Motor neuron (in vitro differentiated cells): ENCODE data around the gene KCNA3. TPM values are rescaled to one million over a fixed set of nuclear protein-coding genes. Genes with fewer than 3 reads are reported as not detected.

ENCODE experiments used
- ATAC-seq, 8 experiments: fragments of 200-7000 bp; cut with Tn5 transposase; replicated peaks in 6 of 8; 2 replicates each; pipeline ENCODE4 v1.8.0; 2021; ENCODE audit warnings: mild to moderate bottlenecking in 8 of 8, moderate library complexity in 8 of 8
- H3K27ac ChIP-seq, 2 donors: fragments of 250-450 bp; sonication (Bioruptor Pico); 2 replicates each; pipeline ENCODE4 v1.9.0; 2021; ENCODE audit warnings: antibody characterized with exemption in 2 of 2, mild to moderate bottlenecking in 2 of 2, moderate library complexity in 1 of 2
- H3K4me1 ChIP-seq, 2 donors: fragments of 250-450 bp; sonication (Bioruptor Pico); replicated peaks in 1 of 2; 2 replicates each; pipeline ENCODE4 v1.6.1; 2021; ENCODE audit warnings: antibody characterized with exemption in 2 of 2, mild to moderate bottlenecking in 2 of 2, moderate library complexity in 1 of 2
- H3K4me3 ChIP-seq, 5 donors: fragments of 250-450 bp; sonication (Bioruptor Pico); 2 replicates each; pipeline ENCODE4 v1.9.0; 2021; ENCODE audit warnings: antibody characterized with exemption in 5 of 5, mild to moderate bottlenecking in 5 of 5, moderate library complexity in 4 of 5
- WGBS, 10 experiments: fragments of 450-650 bp; shearing (Covaris generic); methylation state at CpG; one replicate each; pipeline ENCODE4 v1.0.0; 2022; 5-methylcytosine and 5-hydroxymethylcytosine counted together
- in situ Hi-C, 9 experiments: fragments of 400-800 bp; cut with MboI; loops; one replicate each; pipeline ENCODE4 v1.15.0; 2021; ENCODE audit warnings: low sequenced_read_pairs in 9 of 9, low pct_unique_long_range_greater_than_20kb in 2 of 9; ENCODE audit not compliant: unreplicated experiment in 9 of 9
- total RNA-seq, 8 experiments: library from RNA; unstranded; fragments of 300-600 nt; gene quantifications; 2 replicates each; pipeline versions ENCODE4 v1.2.3 to v1.2.4, GENCODE V29; 2022

KCNA3 gene
- 1 to 10 TPM in 5 of 8 experiments, under 1 TPM in 1, not detected in 2; 0.10 to 4.3 (median 3.8) TPM for total RNA-seq

GRCh38 chr1:110674337-110675059, at the start of gene KCNA3:
KCNA3 (minus strand) TSS chr1:110674940; CDS start chr1:110674809, 131 bp downstream.
- peak within 1 kb of the TSS in 1 of 2 donors; percentile 38 for H3K27ac ChIP-seq

GRCh38 chr1:110722807-110723206, 48.1 kb upstream of the KCNA3 start:
- Histone ChIP-seq H3K4me1 (no peaks in the 10 kb centered on the region), H3K4me3 (no peak overlapping the region), H3K27ac (no peak overlapping the region)
- no peak for ATAC-seq
- WGBS, 10 experiments = 21 to 75% (median 62%) methylated on average over 1 to 5 of the region's 5 CpGs; no CpG with 5 or more reads in 1 of the 10 experiments
- in situ Hi-C loops = no loop called here

More at GRCh38 chr1:110674337-110675059, at the start of gene KCNA3:
- Histone ChIP-seq H3K4me1 (peaks cover 16 to 30% of the 10 kb centered on the region in 2 donors), H3K4me3 (peak within 1 kb of the TSS; percentile 45 to 65 (median 58))
- in situ Hi-C loops = no loop called here
- ATAC-seq = peak; percentile 41 to 89 (median 86)
- WGBS, 10 experiments = 0 to 24% (median 1%) methylated on average over 1 to 15 of the region's 97 CpGs; no CpG with 5 or more reads in 7 of the 10 experiments

- Histone ChIP-seq H3K27ac (no peak overlapping the region), H3K4me1 (peaks cover 2% of the 10 kb centered on the region in 2 donors), H3K4me3 (no peak overlapping the region)
- 0 to 80% (median 59%) methylated on average over 1 to 2 of the region's 2 CpGs; no CpG with 5 or more reads in 2 of the 10 experiments for WGBS, 10 experiments
- no peak for ATAC-seq
- in situ Hi-C loops = no loop called here
Observed at GRCh38 chr1:110719908-110720307, 45.2 kb upstream of the KCNA3 start.

GRCh38 chr1:110718452-110718851, 43.7 kb upstream of the KCNA3 start:
- H3K4me3 ChIP-seq = no peak overlapping the region
- H3K27ac ChIP-seq = no peak overlapping the region
- 17 to 87% (median 36%) methylated on average over 1 to 6 of the region's 6 CpGs; no CpG with 5 or more reads in 1 of the 10 experiments for WGBS, 10 experiments
- ATAC-seq = no peak
- in situ Hi-C loops = no loop called here
- H3K4me1 ChIP-seq = peaks cover 9% of the 10 kb centered on the region in 2 donors

GRCh38 chr1:110717179-110717578, 42.4 kb upstream of the KCNA3 start:
- no peak overlapping the region for H3K27ac ChIP-seq
- ATAC-seq = peak in 2 of 8 experiments; percentile 49 to 55
- H3K4me1 ChIP-seq = peaks cover 9% of the 10 kb centered on the region in 2 donors
- in situ Hi-C loops = no loop called here
- no peak overlapping the region for H3K4me3 ChIP-seq
- WGBS, 10 experiments = 40 to 98% (median 76%) methylated on average over 1 to 6 of the region's 6 CpGs; no CpG with 5 or more reads in 2 of the 10 experiments

- WGBS, 10 experiments = 6 to 57% (median 30%) methylated on average over 1 to 3 of the region's 3 CpGs; no CpG with 5 or more reads in 3 of the 10 experiments
- Histone ChIP-seq H3K4me3 (peak overlapping the region in 2 of 5 donors; percentile 2 to 6), H3K4me1 (peaks cover 9% of the 10 kb centered on the region in 2 donors), H3K27ac (peak overlapping the region; percentile 54 to 68)
- ATAC-seq = peak in 6 of 8 experiments; percentile 8 to 99 (median 98)
- in situ Hi-C loops = no loop called here
Observed at GRCh38 chr1:110714374-110714995, 39.7 kb upstream of the KCNA3 start.

GRCh38 chr1:110713221-110713620, 38.5 kb upstream of the KCNA3 start:
- ATAC-seq = no peak
- no peak overlapping the region for H3K27ac ChIP-seq
- H3K4me1 ChIP-seq = peaks cover 9% of the 10 kb centered on the region in 2 donors
- no peak overlapping the region for H3K4me3 ChIP-seq
- WGBS, 10 experiments = 0 to 100% (median 61%) methylated on average over 1 to 3 of the region's 3 CpGs; no CpG with 5 or more reads in 2 of the 10 experiments
- in situ Hi-C loops = no loop called here

GRCh38 chr1:110710314-110710713, 35.6 kb upstream of the KCNA3 start:
- in situ Hi-C loops = no loop called here
- 0 to 85% (median 77%) methylated on average over 1 to 4 of the region's 4 CpGs for WGBS, 10 experiments
- H3K4me1 ChIP-seq = peaks cover 9% of the 10 kb centered on the region in 2 donors
- H3K27ac ChIP-seq = no peak overlapping the region
- no peak overlapping the region for H3K4me3 ChIP-seq
- ATAC-seq = peak in 3 of 8 experiments; percentile 95 to 98 (median 96)

GRCh38 chr1:110708974-110709440, 34.3 kb upstream of the KCNA3 start:
- H3K4me1 ChIP-seq = no peaks in the 10 kb centered on the region
- no peak overlapping the region for H3K4me3 ChIP-seq
- no peak overlapping the region for H3K27ac ChIP-seq
- in situ Hi-C loops = no loop called here
- 17 to 67% (median 55%) methylated on average over 1 of the region's 1 CpG; no CpG with 5 or more reads in 4 of the 10 experiments for WGBS, 10 experiments
- peak in 1 of 8 experiments; percentile 16 for ATAC-seq

- in situ Hi-C loops = no loop called here
- WGBS, 10 experiments = 29 to 100% (median 67%) methylated on average over 1 to 2 of the region's 2 CpGs; no CpG with 5 or more reads in 3 of the 10 experiments
- Histone ChIP-seq H3K27ac (no peak overlapping the region), H3K4me1 (no peaks in the 10 kb centered on the region), H3K4me3 (no peak overlapping the region)
- ATAC-seq = no peak
Observed at GRCh38 chr1:110707232-110707631, 32.5 kb upstream of the KCNA3 start.

- in situ Hi-C loops = no loop called here
- H3K27ac ChIP-seq = no peak overlapping the region
- 0 to 89% (median 51%) methylated on average over 1 of the region's 1 CpG; no CpG with 5 or more reads in 4 of the 10 experiments for WGBS, 10 experiments
- peaks cover 0 to 1% of the 10 kb centered on the region in 2 donors for H3K4me1 ChIP-seq
- ATAC-seq = peak in 3 of 8 experiments; percentile 69 to 99 (median 80)
- H3K4me3 ChIP-seq = no peak overlapping the region
Observed at GRCh38 chr1:110706621-110707020, 31.9 kb upstream of the KCNA3 start.

- peak in 3 of 8 experiments; percentile 96 to 98 (median 97) for ATAC-seq
- 0 to 88% (median 40%) methylated on average over 1 of the region's 1 CpG; no CpG with 5 or more reads in 2 of the 10 experiments for WGBS, 10 experiments
- no peak overlapping the region for H3K27ac ChIP-seq
- H3K4me1 ChIP-seq = peaks cover 2 to 9% of the 10 kb centered on the region in 2 donors
- in situ Hi-C loops = no loop called here
- H3K4me3 ChIP-seq = no peak overlapping the region
Observed at GRCh38 chr1:110702260-110702659, 27.5 kb upstream of the KCNA3 start.

- Histone ChIP-seq H3K4me1 (peaks cover 2 to 9% of the 10 kb centered on the region in 2 donors), H3K4me3 (no peak overlapping the region), H3K27ac (no peak overlapping the region)
- in situ Hi-C loops = no loop called here
- 0 to 72% (median 45%) methylated on average over 1 to 2 of the region's 2 CpGs; no CpG with 5 or more reads in 2 of the 10 experiments for WGBS, 10 experiments
- peak in 5 of 8 experiments; percentile 83 to 91 (median 85) for ATAC-seq
Observed at GRCh38 chr1:110700767-110701166, 26.0 kb upstream of the KCNA3 start.
